Measurements from ENCODE around the gene CCDC24.

GRCh38 chr1:43952731-43953346 is 38.6 kb upstream of the CCDC24 start:
- TF ChIP-seq CTCF (IDR thresholded peaks at IDR 0.05; ENCODE audit: low read depth, low read length, missing input control), result no peak
- TF ChIP-seq ATF3 (IDR thresholded peaks at IDR 0.05), result no peak
- TF ChIP-seq NR2F2 (IDR thresholded peaks at IDR 0.05), result no peak
- no peak for TF ChIP-seq RAD21 (IDR thresholded peaks at IDR 0.05)
- no peak for TF ChIP-seq YY1 (IDR thresholded peaks at IDR 0.05)
- no peak for TF ChIP-seq EGR1 (IDR thresholded peaks at IDR 0.05; ENCODE audit: low read depth in 2 of 2)
- no peak for TF ChIP-seq TAF1 (conservative IDR thresholded peaks at IDR 0.05)
- TF ChIP-seq MAX (IDR thresholded peaks at IDR 0.05), result no peak
- no peak for TF ChIP-seq JUND (IDR thresholded peaks at IDR 0.05)
- no peak for TF ChIP-seq HNF4G (IDR thresholded peaks at IDR 0.05)
